ENCODE measurements around the gene GPR35. TPM values are rescaled to one million over a fixed set of nuclear protein-coding genes. Genes with fewer than 3 reads are reported as not detected.

Gene GPR35
- 0.15 TPM for polyA plus RNA-seq (2013, experiment 1 of 2)
- 0.21 TPM for polyA plus RNA-seq (2013, experiment 2 of 2)

GRCh38 chr2:240624950-240625621 is at the start of gene GPR35:
TSS of gene GPR35 (plus strand) at chr2:240625480. CDS start at chr2:240629953, 4,473 bp downstream.
- H3K14ac ChIP-seq (ENCODE audit: low read length in 2 of 2): no peak within 1 kb of the TSS
- peaks cover 0 to 3% of the 10 kb centered on the region in 2 experiments for H3K36me3 ChIP-seq (ENCODE audit: control insufficient read depth in 1 of 2, insufficient read depth in 2 of 2, low read depth in 1 of 2, low read length in 2 of 2)
- 87% methylated on average over 19 of the region's 23 CpGs for WGBS
- H2BK12ac ChIP-seq (ENCODE audit: low read length in 2 of 2): no peak within 1 kb of the TSS
- DNase-seq: peak; percentile 5
- H3K4ac ChIP-seq (ENCODE audit: low read depth in 1 of 2, low read length in 2 of 2): no peak within 1 kb of the TSS
- no peak within 1 kb of the TSS for H2AK5ac ChIP-seq (ENCODE audit: low read length, severe bottlenecking)
- no peak within 1 kb of the TSS for H3K4me3 ChIP-seq (ENCODE audit: insufficient read depth in 1 of 2, low read depth in 1 of 2, low read length in 2 of 2)
- H3K27me3 ChIP-seq (ENCODE audit: control insufficient read depth in 1 of 2, insufficient read depth in 1 of 2, low read length in 2 of 2): peaks cover 0 to 25% of the 10 kb centered on the region in 2 experiments
- H3K23ac ChIP-seq (ENCODE audit: low read length in 2 of 2): no peak within 1 kb of the TSS
- H3K18ac ChIP-seq (ENCODE audit: low read depth in 1 of 2, low read length in 2 of 2): no peak within 1 kb of the TSS
- no peaks in the 10 kb centered on the region for H3K9me3 ChIP-seq (ENCODE audit: control insufficient read depth, low read length)
- no peak within 1 kb of the TSS for H3K4me2 ChIP-seq (ENCODE audit: low read length, poor library complexity, severe bottlenecking)
- no peak within 1 kb of the TSS for H2BK5ac ChIP-seq (ENCODE audit: low read depth, low read length, poor library complexity, severe bottlenecking)
- no peak within 1 kb of the TSS for H3K27ac ChIP-seq (ENCODE audit: low read length, poor library complexity, severe bottlenecking)
- H4K8ac ChIP-seq (ENCODE audit: low read length): no peak within 1 kb of the TSS
- H2BK15ac ChIP-seq (ENCODE audit: low read depth, poor library complexity, severe bottlenecking): no peak within 1 kb of the TSS
- no peak within 1 kb of the TSS for H3K9ac ChIP-seq (ENCODE audit: low read length)
- H4K91ac ChIP-seq (ENCODE audit: low read length): peak within 1 kb of the TSS; percentile 64
- H2AFZ ChIP-seq (ENCODE audit: low read depth, low read length): no peak within 1 kb of the TSS
- H3K4me1 ChIP-seq (ENCODE audit: control insufficient read depth, insufficient read depth, low read depth, low read length): peaks cover 13% of the 10 kb centered on the region
- no peaks in the 10 kb centered on the region for H3K79me1 ChIP-seq (replicated peaks; ENCODE audit: low read length, poor library complexity, severe bottlenecking)
- no peak within 1 kb of the TSS for H2BK120ac ChIP-seq (ENCODE audit: low read depth, low read length)

DNA sequence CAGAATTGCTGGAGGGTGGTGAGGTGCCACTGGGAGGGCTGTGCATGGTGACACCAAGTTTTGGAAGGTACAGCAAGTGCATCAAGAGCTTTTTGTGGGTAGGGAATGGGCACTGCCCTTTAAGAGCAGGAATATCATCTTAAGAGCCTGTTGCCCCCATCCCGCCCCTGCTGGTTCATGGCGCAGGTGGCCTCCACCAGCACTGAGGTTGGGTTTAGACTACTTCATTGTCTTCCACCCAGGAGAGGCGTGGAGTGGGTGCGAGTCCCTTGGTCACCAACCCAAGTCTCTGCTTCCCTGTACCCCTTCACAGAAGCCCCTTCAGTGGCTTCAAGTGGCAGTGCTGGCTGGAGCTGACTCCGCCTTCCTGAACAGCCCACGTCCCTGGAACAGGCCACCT is 49.2 kb upstream of the GPR35 start:
- Histone ChIP-seq H2BK15ac (ENCODE audit: low read depth, poor library complexity, severe bottlenecking) (no peak overlapping the region), H3K27me3 (ENCODE audit: control insufficient read depth in 1 of 2, insufficient read depth in 1 of 2, low read length in 2 of 2) (no peaks in the 10 kb centered on the region), H4K91ac (ENCODE audit: low read length) (no peak overlapping the region), H3K14ac (ENCODE audit: low read length in 2 of 2) (no peak overlapping the region), H3K4ac (ENCODE audit: low read depth in 1 of 2, low read length in 2 of 2) (no peak overlapping the region), H2AK5ac (ENCODE audit: low read length, severe bottlenecking) (no peak overlapping the region), H3K79me1 (replicated peaks; ENCODE audit: low read length, poor library complexity, severe bottlenecking) (peaks cover 58% of the 10 kb centered on the region), H3K9ac (ENCODE audit: low read length) (no peak overlapping the region), H2AFZ (ENCODE audit: low read depth, low read length) (no peak overlapping the region), H2BK120ac (ENCODE audit: low read depth, low read length) (no peak overlapping the region), H2BK12ac (ENCODE audit: low read length in 2 of 2) (no peak overlapping the region), H4K8ac (ENCODE audit: low read length) (no peak overlapping the region), H3K23ac (ENCODE audit: low read length in 2 of 2) (no peak overlapping the region), H3K4me1 (ENCODE audit: control insufficient read depth, insufficient read depth, low read depth, low read length) (peaks cover 26% of the 10 kb centered on the region), H3K4me2 (ENCODE audit: low read length, poor library complexity, severe bottlenecking) (no peak overlapping the region), H3K9me3 (ENCODE audit: control insufficient read depth, low read length) (no peaks in the 10 kb centered on the region), H3K36me3 (ENCODE audit: control insufficient read depth in 1 of 2, insufficient read depth in 2 of 2, low read depth in 1 of 2, low read length in 2 of 2) (peaks cover 51 to 82% of the 10 kb centered on the region in 2 experiments), H3K18ac (ENCODE audit: low read depth in 1 of 2, low read length in 2 of 2) (no peak overlapping the region), H3K27ac (ENCODE audit: low read length, poor library complexity, severe bottlenecking) (no peak overlapping the region), H3K4me3 (ENCODE audit: insufficient read depth in 1 of 2, low read depth in 1 of 2, low read length in 2 of 2) (no peak overlapping the region), H2BK5ac (ENCODE audit: low read depth, low read length, poor library complexity, severe bottlenecking) (no peak overlapping the region)
- DNase-seq: no peak
- 88% methylated on average over 6 of the region's 6 CpGs for WGBS

DNA sequence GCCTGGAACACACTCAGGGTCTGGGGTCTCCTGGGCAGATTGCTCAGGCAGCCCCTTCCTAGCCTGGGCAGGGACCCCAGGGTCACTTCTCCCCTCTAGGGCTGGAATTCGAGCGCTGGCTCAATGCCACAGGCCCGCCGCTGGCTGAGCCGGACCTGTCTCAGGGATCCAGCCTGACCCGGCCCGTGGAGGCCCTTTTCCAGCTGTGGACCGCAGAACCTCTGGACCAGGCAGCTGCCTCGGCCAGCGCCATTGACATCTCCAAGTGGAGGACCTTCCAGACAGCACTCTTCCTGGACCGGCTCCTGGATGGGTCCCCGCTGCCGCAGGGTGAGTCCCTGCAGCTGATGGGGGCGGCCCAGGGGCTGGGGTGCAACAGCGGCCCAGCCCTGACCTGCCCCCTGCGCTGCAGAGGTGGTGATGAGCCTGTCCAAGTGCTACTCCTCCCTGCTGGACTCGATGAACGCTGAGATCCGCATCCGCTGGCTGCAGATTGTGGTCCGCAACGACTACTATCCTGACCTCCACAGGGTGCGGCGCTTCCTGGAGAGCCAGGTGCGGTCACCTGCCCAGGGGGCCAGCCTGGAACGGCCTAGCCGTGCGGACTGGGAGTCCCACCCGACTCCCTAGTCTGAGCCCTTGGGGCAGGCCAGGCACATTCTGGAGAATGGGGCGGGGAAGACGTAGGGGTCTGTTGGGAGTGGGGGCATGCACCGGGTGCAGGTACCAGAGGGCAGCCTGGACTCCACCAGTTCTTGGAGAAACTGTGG is 48.7 kb upstream of the GPR35 start:
- no peak overlapping the region for H3K4ac ChIP-seq (ENCODE audit: low read depth in 1 of 2, low read length in 2 of 2)
- no peak overlapping the region for H3K14ac ChIP-seq (ENCODE audit: low read length in 2 of 2)
- no peak overlapping the region for H2BK12ac ChIP-seq (ENCODE audit: low read length in 2 of 2)
- H3K4me2 ChIP-seq (ENCODE audit: low read length, poor library complexity, severe bottlenecking): no peak overlapping the region
- H3K36me3 ChIP-seq (ENCODE audit: control insufficient read depth in 1 of 2, insufficient read depth in 2 of 2, low read depth in 1 of 2, low read length in 2 of 2): peaks cover 55 to 81% of the 10 kb centered on the region in 2 experiments
- H3K27ac ChIP-seq (ENCODE audit: low read length, poor library complexity, severe bottlenecking): no peak overlapping the region
- H4K8ac ChIP-seq (ENCODE audit: low read length): no peak overlapping the region
- no peak overlapping the region for H2BK15ac ChIP-seq (ENCODE audit: low read depth, poor library complexity, severe bottlenecking)
- peaks cover 25% of the 10 kb centered on the region for H3K4me1 ChIP-seq (ENCODE audit: control insufficient read depth, insufficient read depth, low read depth, low read length)
- no peak overlapping the region for H2AK5ac ChIP-seq (ENCODE audit: low read length, severe bottlenecking)
- no peak overlapping the region for H3K18ac ChIP-seq (ENCODE audit: low read depth in 1 of 2, low read length in 2 of 2)
- peaks cover 55% of the 10 kb centered on the region for H3K79me1 ChIP-seq (replicated peaks; ENCODE audit: low read length, poor library complexity, severe bottlenecking)
- no peaks in the 10 kb centered on the region for H3K27me3 ChIP-seq (ENCODE audit: control insufficient read depth in 1 of 2, insufficient read depth in 1 of 2, low read length in 2 of 2)
- no peak overlapping the region for H2BK5ac ChIP-seq (ENCODE audit: low read depth, low read length, poor library complexity, severe bottlenecking)
- no peak overlapping the region for H3K9ac ChIP-seq (ENCODE audit: low read length)
- H2AFZ ChIP-seq (ENCODE audit: low read depth, low read length): no peak overlapping the region
- DNase-seq: no peak
- no peak overlapping the region for H2BK120ac ChIP-seq (ENCODE audit: low read depth, low read length)
- no peak overlapping the region for H3K4me3 ChIP-seq (ENCODE audit: insufficient read depth in 1 of 2, low read depth in 1 of 2, low read length in 2 of 2)
- 95% methylated on average over 32 of the region's 32 CpGs for WGBS
- no peak overlapping the region for H3K23ac ChIP-seq (ENCODE audit: low read length in 2 of 2)
- H3K9me3 ChIP-seq (ENCODE audit: control insufficient read depth, low read length): no peaks in the 10 kb centered on the region
- H4K91ac ChIP-seq (ENCODE audit: low read length): no peak overlapping the region
